Neural cell (in vitro differentiated cells): ENCODE data around the gene RIGI. TPM values are rescaled to one million over a fixed set of nuclear protein-coding genes. Genes with fewer than 3 reads are reported as not detected.

ENCODE experiments used
- H2AFZ ChIP-seq: fragments of 200-600, 300-800 bp; sonication (generic), shearing (Covaris generic); 2 replicates; pipeline ENCODE4 v1.6.0; 2014; ENCODE audit warnings: low read depth, mild to moderate bottlenecking, antibody characterized with exemption, low read length, moderate library complexity
- H3F3A ChIP-seq: fragments of 200-600 bp; shearing (Covaris generic); 2 replicates; pipeline ENCODE4 v1.6.1; 2016; ENCODE audit warnings: mild to moderate bottlenecking, moderate library complexity, mixed read lengths, antibody characterized with exemption, low read length; ENCODE audit not compliant: insufficient read depth, poor library complexity, severe bottlenecking
- H3K27ac ChIP-seq: fragments of 200-600, 300-800 bp; sonication (generic), shearing (Covaris generic); 2 replicates; pipeline ENCODE4 v1.5.1; 2014; ENCODE audit warnings: mild to moderate bottlenecking, low read length, moderate library complexity
- H3K27me3 ChIP-seq: fragments of 300-800, 200-600 bp; sonication (generic), shearing (Covaris generic); 2 replicates; pipeline ENCODE4 v1.6.0; 2014; ENCODE audit warnings: mild to moderate bottlenecking, low read depth, low read length, moderate library complexity; ENCODE audit not compliant: insufficient read depth
- H3K36me3 ChIP-seq: fragments of 300-800, 200-600 bp; sonication (generic), shearing (Covaris generic); 2 replicates; pipeline ENCODE4 v1.5.1; 2014; ENCODE audit warnings: mild to moderate bottlenecking, antibody characterized with exemption, low read length, moderate library complexity; ENCODE audit not compliant: insufficient read depth
- H3K4me2 ChIP-seq: fragments of 300-800, 200-600 bp; sonication (generic), shearing (Covaris generic); 2 replicates; pipeline ENCODE4 v1.6.0; 2014; ENCODE audit warnings: mild to moderate bottlenecking, low read length
- H3K4me3 ChIP-seq: fragments of 300-800, 200-600 bp; sonication (generic), shearing (Covaris generic); 2 replicates; pipeline ENCODE4 v1.5.1; 2014; ENCODE audit warnings: mild to moderate bottlenecking, low read length, moderate library complexity
- H3K79me2 ChIP-seq: fragments of 200-600 bp; shearing (Covaris generic); replicated peaks from 2 replicates; pipeline ENCODE4 v1.6.0; 2014; ENCODE audit warnings: mild to moderate bottlenecking, low read length, moderate library complexity; ENCODE audit not compliant: insufficient read depth
- H3K9ac ChIP-seq: fragments of 300-800, 200-600 bp; sonication (generic), shearing (Covaris generic); 2 replicates; pipeline ENCODE4 v1.6.1; 2016; ENCODE audit warnings: mild to moderate bottlenecking, low read length, mixed read lengths
- H3K9me2 ChIP-seq: fragments of 200-600 bp; shearing (Covaris generic); 2 replicates; pipeline ENCODE4 v1.6.1; 2016; ENCODE audit warnings: mild to moderate bottlenecking, low read length, mixed read lengths; ENCODE audit not compliant: insufficient read depth
- H3K9me3 ChIP-seq: fragments of 200-600, 300-800 bp; sonication (generic), shearing (Covaris generic); 2 replicates; pipeline ENCODE4 v1.6.1; 2016; ENCODE audit warnings: mild to moderate bottlenecking, mixed run types, low read length, moderate library complexity, mixed read lengths
- H4K20me1 ChIP-seq: fragments of 200-600 bp; shearing (Covaris generic); 2 replicates; pipeline ENCODE4 v1.6.1; 2016; ENCODE audit warnings: mild to moderate bottlenecking, mixed run types; ENCODE audit not compliant: insufficient read depth
- EP300 ChIP-seq: fragments of 450-650 bp; conservative IDR thresholded peaks from 2 replicates; pipeline ENCODE4 v1.6.1; 2014; ENCODE audit warnings: antibody characterized with exemption, mild to moderate bottlenecking, moderate library complexity; ENCODE audit not compliant: poor library complexity, severe bottlenecking
- EZH2 ChIP-seq: fragments of 200-600, 300-800 bp; shearing (Covaris generic), sonication (generic); IDR thresholded peaks from 2 replicates; pipeline ENCODE4 v1.6.1; 2014; ENCODE audit warnings: antibody characterized with exemption, low read length, borderline replicate concordance, mild to moderate bottlenecking; ENCODE audit not compliant: insufficient read depth, poor library complexity, severe bottlenecking
- MXI1 ChIP-seq: fragments of 450-650 bp; conservative IDR thresholded peaks from 2 replicates; pipeline ENCODE4 v1.6.1; 2014; ENCODE audit warnings: antibody characterized with exemption, mild to moderate bottlenecking; ENCODE audit not compliant: poor library complexity, severe bottlenecking
- POLR2AphosphoS5 ChIP-seq: IDR thresholded peaks from 2 replicates; pipeline ENCODE4 v1.6.1; 2012
- RAD21 ChIP-seq: fragments of 450-650 bp; conservative IDR thresholded peaks from 2 replicates; pipeline ENCODE4 v1.6.1; 2014; ENCODE audit warnings: antibody characterized with exemption, mild to moderate bottlenecking, moderate library complexity
- SMC3 ChIP-seq: fragments of 450-650 bp; conservative IDR thresholded peaks from 2 replicates; pipeline ENCODE4 v1.6.1; 2014; ENCODE audit warnings: antibody characterized with exemption, mild to moderate bottlenecking, moderate library complexity; ENCODE audit not compliant: poor library complexity
- TAF1 ChIP-seq: IDR thresholded peaks from 2 replicates; pipeline ENCODE4 v1.6.1; 2012; ENCODE audit warnings: low read depth
- polyA plus RNA-seq: library from polyadenylated mRNA; depleted of rRNA; stranded (reverse); fragments of >200 nt; gene quantifications from 2 replicates; pipeline ENCODE4 v1.2.3, GENCODE V29; 2014
- TF ChIP-seq, protein P1 (sequence below): IDR thresholded peaks from 2 replicates; pipeline ENCODE4 v1.6.1; 2012; ENCODE audit warnings: borderline replicate concordance
- TF ChIP-seq, protein P2 (sequence below): fragments of 450-650 bp; IDR thresholded peaks from 2 replicates; pipeline ENCODE4 v1.5.1; 2014; ENCODE audit warnings: antibody characterized with exemption, mild to moderate bottlenecking, moderate library complexity; ENCODE audit not compliant: poor library complexity, severe bottlenecking

The RIGI gene
- polyA plus RNA-seq, 1 donor from 2014 or later: 2.5 TPM

DNA sequence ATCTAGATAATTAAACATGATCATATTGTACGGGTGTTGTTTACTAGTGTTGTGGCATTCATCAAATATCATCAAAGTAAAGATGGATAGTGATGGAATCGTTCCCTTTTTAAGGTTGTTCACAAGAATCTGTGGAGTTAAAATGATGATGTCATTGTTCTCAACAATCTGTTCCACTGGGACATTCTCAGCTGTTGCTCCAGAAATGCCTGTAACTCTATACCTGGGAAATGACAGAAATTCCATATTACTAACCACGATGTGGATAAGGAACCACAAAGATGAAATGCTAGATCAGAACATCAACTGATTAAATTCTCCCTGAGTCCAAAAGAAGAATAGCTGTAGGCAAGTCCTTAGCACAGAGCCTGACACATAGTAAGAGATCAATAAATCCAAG, 38.0 kb downstream of the RIGI start:
- no peaks in the 10 kb centered on the region for H3K9me2 ChIP-seq
- no peak overlapping the region for H3K4me3 ChIP-seq
- no peaks in the 10 kb centered on the region for H3K27me3 ChIP-seq
- H3K79me2 ChIP-seq: no peaks in the 10 kb centered on the region
- no peaks in the 10 kb centered on the region for H3K36me3 ChIP-seq
- H4K20me1 ChIP-seq: no peaks in the 10 kb centered on the region
- H3K9ac ChIP-seq: no peak overlapping the region
- no peak overlapping the region for H2AFZ ChIP-seq
- no peaks in the 10 kb centered on the region for H3F3A ChIP-seq
- no peak overlapping the region for H3K4me2 ChIP-seq
- no peak overlapping the region for H3K27ac ChIP-seq
- H3K9me3 ChIP-seq: no peaks in the 10 kb centered on the region
- TF ChIP-seq, protein P1, sequence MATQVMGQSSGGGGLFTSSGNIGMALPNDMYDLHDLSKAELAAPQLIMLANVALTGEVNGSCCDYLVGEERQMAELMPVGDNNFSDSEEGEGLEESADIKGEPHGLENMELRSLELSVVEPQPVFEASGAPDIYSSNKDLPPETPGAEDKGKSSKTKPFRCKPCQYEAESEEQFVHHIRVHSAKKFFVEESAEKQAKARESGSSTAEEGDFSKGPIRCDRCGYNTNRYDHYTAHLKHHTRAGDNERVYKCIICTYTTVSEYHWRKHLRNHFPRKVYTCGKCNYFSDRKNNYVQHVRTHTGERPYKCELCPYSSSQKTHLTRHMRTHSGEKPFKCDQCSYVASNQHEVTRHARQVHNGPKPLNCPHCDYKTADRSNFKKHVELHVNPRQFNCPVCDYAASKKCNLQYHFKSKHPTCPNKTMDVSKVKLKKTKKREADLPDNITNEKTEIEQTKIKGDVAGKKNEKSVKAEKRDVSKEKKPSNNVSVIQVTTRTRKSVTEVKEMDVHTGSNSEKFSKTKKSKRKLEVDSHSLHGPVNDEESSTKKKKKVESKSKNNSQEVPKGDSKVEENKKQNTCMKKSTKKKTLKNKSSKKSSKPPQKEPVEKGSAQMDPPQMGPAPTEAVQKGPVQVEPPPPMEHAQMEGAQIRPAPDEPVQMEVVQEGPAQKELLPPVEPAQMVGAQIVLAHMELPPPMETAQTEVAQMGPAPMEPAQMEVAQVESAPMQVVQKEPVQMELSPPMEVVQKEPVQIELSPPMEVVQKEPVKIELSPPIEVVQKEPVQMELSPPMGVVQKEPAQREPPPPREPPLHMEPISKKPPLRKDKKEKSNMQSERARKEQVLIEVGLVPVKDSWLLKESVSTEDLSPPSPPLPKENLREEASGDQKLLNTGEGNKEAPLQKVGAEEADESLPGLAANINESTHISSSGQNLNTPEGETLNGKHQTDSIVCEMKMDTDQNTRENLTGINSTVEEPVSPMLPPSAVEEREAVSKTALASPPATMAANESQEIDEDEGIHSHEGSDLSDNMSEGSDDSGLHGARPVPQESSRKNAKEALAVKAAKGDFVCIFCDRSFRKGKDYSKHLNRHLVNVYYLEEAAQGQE: no peak
- TF ChIP-seq RAD21 (no peak), EZH2 (no peak), POLR2AphosphoS5 (no peak), EP300 (no peak), TAF1 (no peak), SMC3 (no peak), MXI1 (no peak)
- TF ChIP-seq, protein P2, sequence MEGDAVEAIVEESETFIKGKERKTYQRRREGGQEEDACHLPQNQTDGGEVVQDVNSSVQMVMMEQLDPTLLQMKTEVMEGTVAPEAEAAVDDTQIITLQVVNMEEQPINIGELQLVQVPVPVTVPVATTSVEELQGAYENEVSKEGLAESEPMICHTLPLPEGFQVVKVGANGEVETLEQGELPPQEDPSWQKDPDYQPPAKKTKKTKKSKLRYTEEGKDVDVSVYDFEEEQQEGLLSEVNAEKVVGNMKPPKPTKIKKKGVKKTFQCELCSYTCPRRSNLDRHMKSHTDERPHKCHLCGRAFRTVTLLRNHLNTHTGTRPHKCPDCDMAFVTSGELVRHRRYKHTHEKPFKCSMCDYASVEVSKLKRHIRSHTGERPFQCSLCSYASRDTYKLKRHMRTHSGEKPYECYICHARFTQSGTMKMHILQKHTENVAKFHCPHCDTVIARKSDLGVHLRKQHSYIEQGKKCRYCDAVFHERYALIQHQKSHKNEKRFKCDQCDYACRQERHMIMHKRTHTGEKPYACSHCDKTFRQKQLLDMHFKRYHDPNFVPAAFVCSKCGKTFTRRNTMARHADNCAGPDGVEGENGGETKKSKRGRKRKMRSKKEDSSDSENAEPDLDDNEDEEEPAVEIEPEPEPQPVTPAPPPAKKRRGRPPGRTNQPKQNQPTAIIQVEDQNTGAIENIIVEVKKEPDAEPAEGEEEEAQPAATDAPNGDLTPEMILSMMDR: no peak

DNA sequence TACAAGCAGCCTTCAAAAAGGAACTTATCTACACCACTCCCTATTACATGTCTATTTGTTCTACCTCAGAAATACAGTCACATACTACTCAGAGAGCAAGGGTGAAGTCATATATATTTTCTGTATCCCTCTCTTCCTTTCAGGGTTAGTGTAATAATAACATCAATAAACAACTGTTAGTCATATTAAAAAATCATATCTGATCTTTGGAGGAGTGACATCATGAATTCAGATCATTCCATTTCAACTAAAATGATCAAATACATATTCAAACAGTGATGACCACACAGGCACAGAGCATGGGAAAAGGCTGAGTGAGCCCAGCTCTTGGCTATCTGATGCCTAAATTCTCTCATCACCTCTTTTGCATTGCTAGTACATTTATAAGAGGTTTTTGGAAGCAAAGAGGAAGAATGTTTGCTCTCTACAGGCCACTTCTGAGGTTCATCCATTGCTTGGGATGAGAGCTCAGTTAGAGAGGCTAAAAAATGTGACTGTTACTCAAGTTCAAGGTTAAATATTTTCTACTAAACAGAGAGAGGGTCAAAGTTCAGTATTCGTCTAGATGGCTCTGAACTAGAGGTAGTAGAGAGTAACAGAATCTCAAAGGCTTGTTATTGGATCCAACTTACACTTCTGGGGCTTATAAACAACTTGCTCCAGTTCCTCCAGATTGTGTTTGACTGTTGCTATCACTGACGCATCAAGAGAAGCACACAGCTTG, 39.0 kb downstream of the RIGI start:
- Histone ChIP-seq H3K9ac (no peak overlapping the region), H3K36me3 (no peaks in the 10 kb centered on the region), H3K27ac (no peak overlapping the region), H3K4me3 (no peak overlapping the region), H3K9me2 (no peaks in the 10 kb centered on the region), H4K20me1 (no peaks in the 10 kb centered on the region), H3K27me3 (no peaks in the 10 kb centered on the region), H3K79me2 (no peaks in the 10 kb centered on the region), H3F3A (no peaks in the 10 kb centered on the region), H3K9me3 (no peaks in the 10 kb centered on the region), H2AFZ (no peak overlapping the region), H3K4me2 (no peak overlapping the region)
- no peak for TF ChIP-seq MXI1
- TF ChIP-seq, protein P1: no peak
- no peak for TF ChIP-seq SMC3
